Measurements from ENCODE around the gene CNPY4. TPM values are rescaled to one million over a fixed set of nuclear protein-coding genes. Genes with fewer than 3 reads are reported as not detected.

Gene CNPY4
- polyA plus RNA-seq, 1 donor (not counting 4 experiments of a cell fraction or from before 2014, with no cell fraction given), result 9.9 TPM

DNA sequence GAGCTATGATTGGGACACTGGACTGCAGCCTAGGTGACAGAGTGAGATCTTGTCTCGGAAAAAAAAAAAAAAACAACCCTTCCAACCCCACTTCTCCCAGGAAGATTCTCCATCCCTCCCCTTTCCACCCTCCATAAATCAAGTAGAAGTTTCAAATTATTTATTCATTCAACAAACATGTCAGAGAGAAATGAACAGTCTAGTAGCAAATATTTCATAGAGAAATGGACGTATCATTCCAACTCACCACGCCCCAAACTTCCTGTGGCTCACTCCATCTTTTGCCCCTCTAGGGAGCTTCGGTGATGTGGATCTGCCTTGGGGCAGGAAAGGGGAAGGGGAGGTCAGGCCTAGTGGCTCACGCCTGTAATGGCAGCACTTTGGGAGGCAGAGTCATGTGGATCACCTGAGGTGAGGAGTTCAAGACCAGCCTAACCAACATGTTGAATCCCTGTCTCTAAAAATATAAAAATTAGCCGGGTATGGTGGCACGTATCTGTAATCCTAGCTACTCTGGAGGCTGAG lies 39.7 kb downstream of the CNPY4 start:
- peak overlapping the region; percentile 79 for H3K9ac ChIP-seq (ENCODE audit: control insufficient read depth, extremely low read depth, insufficient read depth, low read length)
- peak overlapping the region; percentile 82 for H3K4me2 ChIP-seq (ENCODE audit: control insufficient read depth, extremely low read depth, insufficient read depth, low read depth, low read length)
- TF ChIP-seq, protein P1, sequence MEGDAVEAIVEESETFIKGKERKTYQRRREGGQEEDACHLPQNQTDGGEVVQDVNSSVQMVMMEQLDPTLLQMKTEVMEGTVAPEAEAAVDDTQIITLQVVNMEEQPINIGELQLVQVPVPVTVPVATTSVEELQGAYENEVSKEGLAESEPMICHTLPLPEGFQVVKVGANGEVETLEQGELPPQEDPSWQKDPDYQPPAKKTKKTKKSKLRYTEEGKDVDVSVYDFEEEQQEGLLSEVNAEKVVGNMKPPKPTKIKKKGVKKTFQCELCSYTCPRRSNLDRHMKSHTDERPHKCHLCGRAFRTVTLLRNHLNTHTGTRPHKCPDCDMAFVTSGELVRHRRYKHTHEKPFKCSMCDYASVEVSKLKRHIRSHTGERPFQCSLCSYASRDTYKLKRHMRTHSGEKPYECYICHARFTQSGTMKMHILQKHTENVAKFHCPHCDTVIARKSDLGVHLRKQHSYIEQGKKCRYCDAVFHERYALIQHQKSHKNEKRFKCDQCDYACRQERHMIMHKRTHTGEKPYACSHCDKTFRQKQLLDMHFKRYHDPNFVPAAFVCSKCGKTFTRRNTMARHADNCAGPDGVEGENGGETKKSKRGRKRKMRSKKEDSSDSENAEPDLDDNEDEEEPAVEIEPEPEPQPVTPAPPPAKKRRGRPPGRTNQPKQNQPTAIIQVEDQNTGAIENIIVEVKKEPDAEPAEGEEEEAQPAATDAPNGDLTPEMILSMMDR (optimal IDR thresholded peaks at IDR 0.05 in 1 of 3, IDR thresholded peaks at IDR 0.05 in 1 of 3, conservative IDR thresholded peaks at IDR 0.05 in 1 of 3; ENCODE audit: extremely low read depth in 1 of 3, insufficient read depth in 2 of 3, low read length in 3 of 3), result no peak
- TF ChIP-seq EZH2 (IDR thresholded peaks at IDR 0.05; ENCODE audit: low read length), result no peak
- H3K36me3 ChIP-seq (ENCODE audit: control insufficient read depth in 2 of 2, extremely low read depth in 1 of 2, insufficient read depth in 2 of 2, low read length in 2 of 2), result peaks cover 13 to 28% of the 10 kb centered on the region in 2 experiments
- peaks cover 2% of the 10 kb centered on the region for H3K79me2 ChIP-seq (ENCODE audit: control insufficient read depth, insufficient read depth, low read length)
- H2AFZ ChIP-seq (ENCODE audit: control insufficient read depth, low read length), result peak overlapping the region; percentile 68
- no peaks in the 10 kb centered on the region for H3K27me3 ChIP-seq (ENCODE audit: control insufficient read depth, extremely low read depth, insufficient read depth, low read length)
- H4K20me1 ChIP-seq (ENCODE audit: control insufficient read depth, extremely low read depth, insufficient read depth, low read length), result peaks cover 5% of the 10 kb centered on the region
- no peaks in the 10 kb centered on the region for H3K9me3 ChIP-seq (ENCODE audit: control insufficient read depth, low read depth, low read length)
- peaks cover 32% of the 10 kb centered on the region for H3K4me1 ChIP-seq (ENCODE audit: control insufficient read depth, extremely low read depth, insufficient read depth, low read length)
- H3K9me1 ChIP-seq (ENCODE audit: control insufficient read depth, extremely low read depth, insufficient read depth, low read length), result peaks cover 2% of the 10 kb centered on the region
- H3K27ac ChIP-seq (ENCODE audit: control insufficient read depth, insufficient read depth, low read length), result peak overlapping the region; percentile 40
- DNase-seq (ENCODE audit: low read depth, low spot score) (no peak), FAIRE-seq (no peak)
- peak overlapping the region; percentile 63 to 91 (median 70) for H3K4me3 ChIP-seq (ENCODE audit: control insufficient read depth in 2 of 3, extremely low read depth in 1 of 3, insufficient read depth in 2 of 3, low read depth in 1 of 3, low read length in 3 of 3)
- dilution Hi-C loops (cut with MboI; ENCODE audit: extremely low pct_ligation_motif_present, low sequenced_read_pairs), result no loop called here

DNA sequence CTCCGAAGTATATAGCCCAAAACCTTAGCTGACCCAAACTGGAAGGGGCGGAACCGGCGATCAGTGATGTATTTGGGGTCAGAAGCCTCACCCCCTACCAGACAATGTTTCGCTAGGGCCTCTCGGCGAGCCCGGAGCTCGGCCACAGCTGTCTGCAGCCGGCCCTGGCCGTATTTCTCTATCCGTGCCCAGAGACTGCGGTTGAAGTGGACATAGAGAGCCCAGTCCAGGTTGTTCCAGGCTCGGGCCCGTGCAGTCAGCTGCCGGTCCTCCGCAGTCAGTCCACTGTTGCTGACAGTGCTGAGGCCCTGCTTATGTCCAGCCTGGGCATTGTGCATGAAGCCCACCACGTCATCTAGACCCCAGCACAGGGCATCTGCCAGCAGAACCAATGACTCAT lies 40.6 kb downstream of the CNPY4 start:
- H3K4me3 ChIP-seq (ENCODE audit: control insufficient read depth in 2 of 3, extremely low read depth in 1 of 3, insufficient read depth in 2 of 3, low read depth in 1 of 3, low read length in 3 of 3), result no peak overlapping the region
- H3K27me3 ChIP-seq (ENCODE audit: control insufficient read depth, extremely low read depth, insufficient read depth, low read length), result no peaks in the 10 kb centered on the region
- no peak overlapping the region for H3K4me2 ChIP-seq (ENCODE audit: control insufficient read depth, extremely low read depth, insufficient read depth, low read depth, low read length)
- FAIRE-seq (no peak), DNase-seq (ENCODE audit: low read depth, low spot score) (no peak)
- TF ChIP-seq, protein P1 (optimal IDR thresholded peaks at IDR 0.05 in 1 of 3, IDR thresholded peaks at IDR 0.05 in 1 of 3, conservative IDR thresholded peaks at IDR 0.05 in 1 of 3; ENCODE audit: extremely low read depth in 1 of 3, insufficient read depth in 2 of 3, low read length in 3 of 3), result no peak
- peaks cover 13 to 24% of the 10 kb centered on the region in 2 experiments for H3K36me3 ChIP-seq (ENCODE audit: control insufficient read depth in 2 of 2, extremely low read depth in 1 of 2, insufficient read depth in 2 of 2, low read length in 2 of 2)
- no peak overlapping the region for H3K9ac ChIP-seq (ENCODE audit: control insufficient read depth, extremely low read depth, insufficient read depth, low read length)
- H2AFZ ChIP-seq (ENCODE audit: control insufficient read depth, low read length), result no peak overlapping the region
- no peak overlapping the region for H3K27ac ChIP-seq (ENCODE audit: control insufficient read depth, insufficient read depth, low read length)
- dilution Hi-C loops (cut with MboI; ENCODE audit: extremely low pct_ligation_motif_present, low sequenced_read_pairs), result no loop called here
- peaks cover 2% of the 10 kb centered on the region for H3K9me1 ChIP-seq (ENCODE audit: control insufficient read depth, extremely low read depth, insufficient read depth, low read length)
- peaks cover 5% of the 10 kb centered on the region for H4K20me1 ChIP-seq (ENCODE audit: control insufficient read depth, extremely low read depth, insufficient read depth, low read length)
- H3K79me2 ChIP-seq (ENCODE audit: control insufficient read depth, insufficient read depth, low read length), result peaks cover 2% of the 10 kb centered on the region
- H3K9me3 ChIP-seq (ENCODE audit: control insufficient read depth, low read depth, low read length), result no peaks in the 10 kb centered on the region
- peaks cover 32% of the 10 kb centered on the region for H3K4me1 ChIP-seq (ENCODE audit: control insufficient read depth, extremely low read depth, insufficient read depth, low read length)
